Caco-2 (cell line): Measurements from ENCODE around the gene WDR27. TPM values are rescaled to one million over a fixed set of nuclear protein-coding genes. Genes with fewer than 3 reads are reported as not detected.

Source experiments
- BruUV-seq: library from RNA; stranded (reverse); fragments of 400-500 nt; replicated peaks from 2 replicates; lab custom pipeline; 2021; lab: Mats Ljungman, UMichigan
- CTCF ChIA-PET: fragments of 300-600 bp; sonication (Branson Sonifier 250); formaldehyde crosslinking; loops from one replicate; lab custom pipeline; 2022; ENCODE audit warnings: antibody characterized with exemption; lab: Charles Lee
- POLR2A ChIA-PET: fragments of 300-600 bp; sonication (Branson Sonifier 250); formaldehyde crosslinking; loops from one replicate; lab custom pipeline; 2022; ENCODE audit warnings: antibody characterized with exemption; lab: Charles Lee
- DNase-seq, 2 experiments: peaks; one replicate each; pipeline versions ENCODE4 v3.0.0 to v3.0.0-alpha.2; 2020 to 2022
- H3K27me3 ChIP-seq: replicated peaks from 2 replicates; pipeline ENCODE4 v1.6.0; 2011; ENCODE audit warnings: low read length; ENCODE audit not compliant: control insufficient read depth, insufficient read depth
- H3K36me3 ChIP-seq: 2 replicates; pipeline ENCODE4 v1.5.1; 2011; ENCODE audit warnings: low read length; ENCODE audit not compliant: control insufficient read depth, insufficient read depth
- H3K4me1 ChIP-seq: fragments of 250-450 bp; sonication (Bioruptor Pico); 2 replicates; pipeline ENCODE4 v1.5.1; 2020; ENCODE audit warnings: mild to moderate bottlenecking
- H3K4me3 ChIP-seq: 2 replicates; pipeline ENCODE4 v1.5.1; 2011; ENCODE audit warnings: low read depth, mild to moderate bottlenecking, control low read depth, low read length
- H3K9me3 ChIP-seq: fragments of 250-450 bp; sonication (Bioruptor Pico); 2 replicates; pipeline ENCODE4 v1.5.1; 2020; ENCODE audit warnings: mild to moderate bottlenecking, moderate library complexity
- H3K27ac Mint-ChIP-seq: one replicate; pipeline ENCODE4 v1.8.0; 2022; ENCODE audit warnings: mixed read lengths; ENCODE audit not compliant: unreplicated experiment
- H3K27me3 Mint-ChIP-seq: one replicate; pipeline ENCODE4 v1.8.0; 2022; ENCODE audit warnings: mixed read lengths; ENCODE audit not compliant: insufficient read depth, unreplicated experiment
- H3K36me3 Mint-ChIP-seq: one replicate; pipeline ENCODE4 v1.8.0; 2022; ENCODE audit warnings: mild to moderate bottlenecking, mixed read lengths; ENCODE audit not compliant: insufficient read depth, unreplicated experiment
- H3K4me1 Mint-ChIP-seq: one replicate; pipeline ENCODE4 v1.8.0; 2022; ENCODE audit warnings: low read depth, mixed read lengths; ENCODE audit not compliant: unreplicated experiment
- H3K4me3 Mint-ChIP-seq: one replicate; pipeline ENCODE4 v1.8.0; 2022; ENCODE audit warnings: mild to moderate bottlenecking, moderate library complexity, mixed read lengths; ENCODE audit not compliant: unreplicated experiment
- H3K9me3 Mint-ChIP-seq: one replicate; pipeline ENCODE4 v1.8.0; 2022; ENCODE audit warnings: mixed read lengths; ENCODE audit not compliant: unreplicated experiment
- CTCF ChIP-seq, 2 experiments: fragments of 200-600 bp in 1 of 2; IDR thresholded peaks; 1 replicate in 1 of 2; 2 replicates in 1 of 2; pipeline versions ENCODE4 v1.5.1 to v1.8.0; 2011 to 2022; ENCODE audit warnings: antibody characterized with exemption in 1 of 2, control low read depth in 1 of 2, inconsistent platforms in 1 of 2, low read depth in 1 of 2, low read length in 1 of 2, mild to moderate bottlenecking in 1 of 2, moderate library complexity in 1 of 2; ENCODE audit not compliant: insufficient read depth in 1 of 2, severe bottlenecking in 1 of 2, unreplicated experiment in 1 of 2
- intact Hi-C: fragments of 100-400 bp; cut with micrococcal nuclease; formaldehyde crosslinking; loops from one replicate; pipeline ENCODE4 v1.10.0; 2022; ENCODE audit not compliant: unreplicated experiment
- total RNA-seq: library from RNA; stranded (reverse); gene quantifications from 2 replicates; pipeline ENCODE4 v1.2.3, GENCODE V29; 2022

WDR27 gene
- total RNA-seq, 1 experiment from 2014 or later, result 62.9 TPM

GRCh38 chr6:169702840-169703246, 1.0 kb upstream of the WDR27 start:
- Mint-ChIP-seq H3K27me3 (no peaks in the 10 kb centered on the region), H3K4me1 (peaks cover 13% of the 10 kb centered on the region), H3K4me3 (peak overlapping the region; percentile 85), H3K27ac (peak overlapping the region; percentile 85), H3K9me3 (no peaks in the 10 kb centered on the region), H3K36me3 (peaks cover 40% of the 10 kb centered on the region)
- H3K4me1 ChIP-seq, result peaks cover 25% of the 10 kb centered on the region
- no peak for DNase-seq
- ChIA-PET POLR2A (interaction anchor here (1.7 kb wide), 1 partner anchor 15 kb away, joined by 3 read pairs; no protein-coding TSS in a partner anchor), CTCF (no interaction called here)
- H3K4me3 ChIP-seq, result peak overlapping the region; percentile 87
- no peak for TF ChIP-seq CTCF (IDR thresholded peaks at IDR 0.05; ENCODE audit: insufficient read depth in 1 of 2, low read depth in 1 of 2, low read length in 1 of 2, severe bottlenecking in 1 of 2, unreplicated experiment in 1 of 2)
- no TSS peak for BruUV-seq
- peaks cover 1% of the 10 kb centered on the region for H3K36me3 ChIP-seq
- intact Hi-C loops, result loop anchor here (1.0 to 5.0 kb wide), 4 partner anchors 48 to 849 kb away; partner anchors contain the start of genes DLL1, DYNLT2, ERMARD and PSMB1
- no peaks in the 10 kb centered on the region for H3K9me3 ChIP-seq
- H3K27me3 ChIP-seq, result no peaks in the 10 kb centered on the region

GRCh38 chr6:169701311-169701953, 397 bp downstream of the WDR27 start:
- CTCF ChIA-PET, result no interaction called here
- TSS peak; percentile 81 for BruUV-seq
- no peaks in the 10 kb centered on the region for H3K9me3 ChIP-seq
- peaks cover 10% of the 10 kb centered on the region for H3K4me1 Mint-ChIP-seq
- intact Hi-C loops, result loop anchor here (5.0 kb wide), 3 partner anchors 591 to 851 kb away; partner anchors contain the start of genes DLL1, PSMB1 and TBP
- peak overlapping the region; percentile 85 for H3K4me3 Mint-ChIP-seq
- peaks cover 25% of the 10 kb centered on the region for H3K4me1 ChIP-seq
- H3K27me3 Mint-ChIP-seq, result no peaks in the 10 kb centered on the region
- no peaks in the 10 kb centered on the region for H3K27me3 ChIP-seq
- H3K36me3 ChIP-seq, result peaks cover 1% of the 10 kb centered on the region
- peaks cover 52% of the 10 kb centered on the region for H3K36me3 Mint-ChIP-seq
- H3K4me3 ChIP-seq, result peak overlapping the region; percentile 87
- POLR2A ChIA-PET, result interaction anchor here (0.6 to 1.0 kb wide), 4 partner anchors 10 to 84 kb away, joined by 3 to 5 read pairs (median 3); no protein-coding TSS in a partner anchor
- no peaks in the 10 kb centered on the region for H3K9me3 Mint-ChIP-seq
- TF ChIP-seq CTCF (IDR thresholded peaks at IDR 0.05; ENCODE audit: insufficient read depth in 1 of 2, low read depth in 1 of 2, low read length in 1 of 2, severe bottlenecking in 1 of 2, unreplicated experiment in 1 of 2), result no peak
- DNase-seq, result peak in 1 of 2 experiments; percentile 20
- H3K27ac Mint-ChIP-seq, result peak overlapping the region; percentile 85

GRCh38 chr6:169700296-169700695, 1.5 kb downstream of the WDR27 start:
- no TSS peak for BruUV-seq
- H3K4me3 Mint-ChIP-seq, result peak overlapping the region; percentile 85
- Histone ChIP-seq H3K4me1 (peaks cover 17% of the 10 kb centered on the region), H3K9me3 (0 out of 2 replicates have a peak, but pooled peaks cover 3% of the 10 kb centered on the region), H3K36me3 (peaks cover 1% of the 10 kb centered on the region), H3K27me3 (no peaks in the 10 kb centered on the region), H3K4me3 (no peak overlapping the region; the same call in 1 of the 2 replicates)
- H3K36me3 Mint-ChIP-seq, result peaks cover 53% of the 10 kb centered on the region
- ChIA-PET CTCF (interaction anchor here (0.7 kb wide), 1 partner anchor 743 kb away, joined by 3 read pairs; no protein-coding TSS in a partner anchor), POLR2A (no interaction called here)
- no peak overlapping the region for H3K27ac Mint-ChIP-seq
- peak in 1 of 2 experiments; percentile 3 for TF ChIP-seq CTCF (IDR thresholded peaks at IDR 0.05; ENCODE audit: insufficient read depth in 1 of 2, low read depth in 1 of 2, low read length in 1 of 2, severe bottlenecking in 1 of 2, unreplicated experiment in 1 of 2)
- H3K4me1 Mint-ChIP-seq, result no peaks in the 10 kb centered on the region
- DNase-seq, result no peak
- no peaks in the 10 kb centered on the region for H3K9me3 Mint-ChIP-seq
- H3K27me3 Mint-ChIP-seq, result no peaks in the 10 kb centered on the region
- intact Hi-C loops, result loop anchor here (5.0 kb wide), 3 partner anchors 592 to 852 kb away; partner anchors contain the start of genes DLL1, PSMB1 and TBP
